HG03175 (cell line): ENCODE data around the gene CARD9.

Experiments
- ATAC-seq: cut with Tn5 transposase; IDR thresholded peaks from one replicate; pipeline ENCODE4 v1.9.1; 2021; ENCODE audit warnings: mild to moderate bottlenecking, moderate library complexity; ENCODE audit not compliant: unreplicated experiment

The CARD9 gene

DNA sequence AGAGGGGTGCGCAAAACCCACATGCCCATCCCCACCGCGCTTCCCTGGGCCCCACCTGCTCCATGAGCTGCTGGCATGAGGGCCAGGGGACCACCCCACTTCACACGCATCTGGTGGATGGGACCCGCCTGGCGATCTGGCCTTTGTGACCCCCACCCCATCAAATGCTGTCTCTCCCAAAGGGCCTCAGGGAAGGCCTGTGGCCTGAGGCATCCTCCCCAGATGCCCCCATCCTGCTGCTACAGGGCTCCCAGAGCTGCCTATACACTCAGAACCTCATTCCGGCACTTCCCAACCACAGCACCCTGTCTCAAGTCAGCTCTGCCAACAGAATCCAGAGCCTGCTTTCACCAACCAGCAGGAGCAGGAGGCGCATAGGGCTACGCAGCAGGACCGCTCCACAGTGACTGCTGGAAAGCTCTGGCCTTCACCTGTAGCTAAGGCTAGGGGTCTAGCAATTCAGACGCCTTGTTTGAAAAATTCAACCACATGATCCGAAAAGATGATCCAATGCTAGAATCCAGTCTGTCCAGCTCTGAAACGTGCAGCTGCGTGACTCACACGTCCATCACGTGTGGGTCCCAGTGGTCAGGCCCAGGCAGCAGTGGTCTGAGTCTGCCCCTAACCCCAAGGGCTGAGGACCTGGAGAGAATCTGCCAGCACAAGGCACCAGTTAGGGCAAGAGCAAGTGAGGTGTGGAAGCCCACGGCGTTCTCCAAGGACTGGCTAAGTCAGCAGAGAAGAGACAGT lies 27.9 kb upstream of the CARD9 start:
- ATAC-seq = no peak

DNA sequence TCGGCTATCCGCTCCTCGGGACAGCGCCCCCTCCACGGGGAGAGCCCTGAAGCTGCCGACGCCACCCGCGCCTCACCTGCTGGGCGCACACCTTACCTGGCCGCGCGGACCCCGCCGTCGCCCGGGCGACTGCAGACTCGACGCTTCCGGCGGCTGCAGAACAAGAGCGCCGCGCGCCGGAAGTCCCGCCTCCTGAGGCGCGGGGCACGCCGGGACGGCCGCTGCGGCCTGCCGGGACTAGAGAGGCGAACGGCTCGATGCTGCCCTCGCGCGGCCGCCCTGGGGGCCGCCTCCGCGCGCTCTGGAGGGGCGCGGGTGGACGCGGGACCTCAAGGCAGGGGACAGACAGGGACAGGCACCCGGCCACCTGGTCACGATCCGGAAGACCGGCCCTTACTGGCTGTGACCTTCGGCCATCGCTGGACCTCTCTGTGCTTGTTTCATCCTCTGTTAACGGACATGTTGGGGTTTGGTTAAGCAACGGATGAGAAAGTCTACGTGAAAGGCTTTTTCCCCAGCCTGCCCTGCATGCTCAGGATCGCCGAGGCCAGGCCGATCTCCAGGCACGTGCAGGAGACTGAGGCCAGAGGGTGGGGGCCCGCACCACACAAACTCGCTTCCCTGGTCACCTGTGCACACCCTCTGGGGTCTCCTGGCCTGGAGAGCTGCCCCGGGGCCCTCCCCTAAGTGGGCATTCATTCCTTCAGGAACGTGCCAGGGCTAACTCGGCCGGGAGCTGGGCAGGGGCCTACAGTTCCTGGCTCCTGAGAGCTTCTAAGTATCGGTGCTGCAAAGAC lies 26.8 kb upstream of the CARD9 start, which contains the start of gene SNAPC4:
SNAPC4 (minus strand) TSS at position 133 of the 797 bp plus-strand sequence. CDS start 1,742 bp downstream, outside the sequence.
- ATAC-seq = peak; percentile 79

DNA sequence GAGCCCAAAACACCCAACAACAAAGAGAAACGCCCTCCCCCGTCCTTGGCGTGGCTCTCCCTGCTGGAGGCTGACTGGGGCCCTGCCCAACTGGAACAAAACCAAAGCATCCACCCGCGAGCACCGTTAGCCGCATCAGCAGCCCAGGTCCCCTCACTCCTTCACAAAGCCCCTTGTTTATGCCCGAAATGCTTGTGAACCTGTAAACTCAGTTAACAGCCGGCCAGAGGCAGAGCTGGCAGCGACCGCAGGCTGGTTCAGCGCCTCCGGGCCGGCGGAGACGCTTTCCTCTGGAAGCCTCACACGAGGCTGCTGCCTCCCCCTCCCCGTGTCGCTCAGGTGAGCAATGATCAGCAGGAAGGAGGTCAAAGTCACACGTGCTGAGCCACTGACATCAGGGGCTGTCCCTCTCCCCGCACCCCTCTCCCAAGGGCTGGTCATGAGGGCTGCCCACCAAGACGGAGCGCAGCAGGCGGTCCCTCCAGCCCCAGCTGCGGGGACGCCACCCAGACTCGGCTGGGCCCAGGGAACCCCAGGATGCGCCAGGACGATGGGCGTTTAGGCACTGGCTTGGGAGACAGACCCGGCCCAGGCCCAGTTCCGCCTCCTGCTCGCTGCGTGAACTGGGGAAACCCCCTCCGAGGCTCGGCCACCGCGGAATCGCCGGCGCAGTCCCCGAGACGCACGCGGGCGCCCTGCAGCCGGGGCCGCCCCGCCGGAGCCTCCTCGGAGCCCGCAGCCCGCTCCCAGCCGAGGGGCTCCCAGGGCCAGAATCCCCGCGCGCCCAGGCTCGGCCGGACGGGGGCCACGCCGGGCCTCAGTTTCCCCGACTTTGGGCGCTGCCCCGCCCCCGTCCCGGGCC lies 25.9 kb upstream of the CARD9 start:
- ATAC-seq = no peak

DNA sequence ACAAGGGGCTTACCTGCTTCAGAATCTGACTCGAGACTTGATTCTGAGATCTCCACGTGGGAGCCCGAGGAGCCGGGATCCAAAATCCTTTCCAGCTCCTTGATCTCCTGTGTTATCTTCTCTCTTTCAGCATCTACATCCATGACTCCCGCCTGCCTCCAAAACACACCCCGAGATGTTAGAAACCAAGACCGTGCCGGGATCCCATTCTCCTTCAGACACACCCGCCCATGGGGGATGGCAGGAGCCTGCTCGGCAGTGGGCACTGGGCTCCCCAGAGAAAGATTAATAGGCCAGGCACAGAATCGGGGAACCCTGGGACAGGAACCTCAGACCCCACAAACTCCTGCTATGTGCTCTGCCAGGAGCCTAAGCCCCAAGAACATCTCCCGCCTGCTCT lies 24.8 kb upstream of the CARD9 start:
- no peak for ATAC-seq

DNA sequence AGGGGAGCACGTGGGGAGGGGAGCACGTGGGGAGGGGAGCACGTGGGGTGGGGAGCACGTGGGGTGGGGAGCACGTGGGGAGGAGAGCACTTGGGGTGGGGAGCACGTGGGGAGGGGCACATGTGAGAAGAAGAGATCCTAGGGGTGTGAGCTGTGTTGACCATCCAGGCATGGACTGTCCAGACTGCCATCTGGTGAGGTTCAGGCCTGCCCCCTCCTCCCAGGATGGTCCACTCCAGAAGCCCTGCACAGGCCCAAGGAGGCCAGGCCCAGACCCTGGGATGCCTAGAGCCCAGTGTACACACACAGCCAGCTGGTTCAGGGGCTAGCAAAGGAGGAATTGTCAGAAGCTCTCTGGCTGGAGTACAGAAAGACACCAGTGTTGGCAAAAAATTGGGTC lies 24.2 kb upstream of the CARD9 start:
- ATAC-seq = no peak

DNA sequence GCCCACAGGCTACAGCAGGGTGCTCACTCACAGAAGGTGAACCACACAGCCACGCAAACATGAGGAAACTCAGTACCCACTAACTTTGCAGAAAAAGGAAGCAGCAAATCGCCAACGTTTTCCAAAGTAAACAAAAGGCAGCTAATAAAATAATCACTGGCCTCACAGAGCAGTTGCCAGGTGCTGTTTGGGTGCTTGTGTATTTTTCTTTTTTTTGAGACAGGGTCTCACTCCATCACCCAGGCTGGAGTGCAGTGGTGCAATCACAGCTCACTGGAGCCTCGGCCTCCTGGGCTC lies 22.7 kb upstream of the CARD9 start:
- no peak for ATAC-seq

DNA sequence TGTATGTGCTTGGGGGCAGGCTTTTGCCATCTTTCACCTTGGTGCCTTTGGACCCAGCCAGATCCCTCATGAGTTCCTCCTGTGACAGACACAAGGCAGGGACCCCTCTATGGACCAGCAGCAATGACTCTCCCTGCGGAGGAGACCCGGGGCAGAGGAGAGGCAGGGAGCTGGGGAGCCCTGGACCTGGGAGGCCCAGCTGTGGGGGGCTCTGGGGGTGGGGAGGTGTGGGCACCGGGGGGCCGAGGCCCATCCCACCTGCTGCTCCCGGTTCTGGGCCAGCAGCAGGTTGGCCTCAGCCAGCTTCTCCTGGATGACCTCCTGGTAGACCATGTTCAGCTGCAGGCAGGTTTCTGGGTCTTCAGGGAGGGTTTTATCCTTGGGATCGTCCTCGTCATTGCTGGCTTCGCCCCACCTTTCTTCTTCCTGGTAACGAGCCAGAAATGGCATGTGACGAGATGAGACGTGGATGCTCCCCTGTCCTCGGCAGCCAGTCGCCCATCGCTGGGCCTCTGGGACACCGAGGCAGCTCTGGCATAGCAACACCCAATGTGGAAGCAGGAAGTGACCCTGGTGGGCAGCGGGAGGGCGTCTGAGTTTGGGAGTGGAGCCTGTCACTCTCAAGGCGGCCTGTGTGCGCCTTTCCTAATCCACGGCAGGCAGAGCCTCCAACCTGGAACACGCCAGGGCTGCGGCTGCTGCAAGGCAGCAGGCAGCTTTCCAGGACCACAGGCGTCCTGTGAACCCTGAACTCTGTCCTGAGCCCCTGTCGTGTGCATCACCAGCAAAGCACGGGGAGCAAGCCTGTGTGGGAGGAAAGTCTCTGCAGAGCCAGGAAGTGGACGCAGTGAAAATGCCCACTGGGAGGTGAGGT lies 22.1 kb upstream of the CARD9 start:
- ATAC-seq = no peak

DNA sequence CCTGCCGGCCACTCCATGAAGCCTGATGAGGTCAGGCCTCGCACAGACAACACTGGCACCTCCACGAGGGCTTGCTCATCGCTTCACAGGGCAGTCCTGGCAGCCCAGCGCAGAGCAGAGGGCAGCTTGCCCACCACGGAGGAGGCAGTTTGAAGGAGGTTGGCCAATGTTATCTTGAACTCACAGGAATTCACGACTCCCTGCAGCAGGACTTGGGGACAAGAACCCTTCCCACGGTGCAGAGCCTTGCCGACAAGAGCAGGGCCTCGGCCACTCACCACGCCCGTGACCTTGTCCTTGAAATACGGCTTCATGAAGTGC lies 21.5 kb upstream of the CARD9 start:
- ATAC-seq = no peak

DNA sequence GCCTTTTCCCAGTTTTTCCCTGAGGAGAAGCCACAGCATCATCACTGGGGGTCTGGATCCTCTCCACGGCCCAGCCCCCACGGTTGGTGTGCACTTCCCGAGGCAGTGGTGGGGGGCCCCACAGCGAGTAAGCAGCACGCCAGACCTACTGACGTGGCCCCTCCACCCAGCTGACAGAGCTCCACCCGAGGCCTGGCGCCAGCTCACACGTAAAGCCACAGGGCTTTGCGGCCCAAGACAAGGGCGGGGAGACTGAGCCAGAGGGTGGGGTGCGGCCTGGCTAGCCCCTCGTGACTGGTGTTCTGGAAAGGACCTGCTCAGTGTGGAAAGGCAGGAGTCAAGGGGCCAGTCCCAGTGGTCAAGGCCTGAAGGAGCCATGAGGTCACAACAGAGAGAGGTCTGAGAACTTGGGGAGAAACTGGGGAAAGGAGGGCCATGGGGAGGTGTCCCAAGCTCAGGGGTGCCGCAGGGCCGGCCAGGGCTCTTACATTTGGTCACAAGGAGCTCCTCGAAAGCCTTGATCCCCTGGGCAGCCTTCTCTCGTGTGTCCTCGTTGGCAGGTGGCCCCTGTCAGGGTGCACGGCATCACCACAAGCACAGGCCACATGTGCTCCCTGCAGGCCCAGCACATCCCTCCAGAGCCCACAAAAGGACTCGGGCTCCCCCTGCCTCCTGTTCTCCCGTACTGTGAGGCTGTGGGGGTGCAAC lies 21.0 kb upstream of the CARD9 start:
- no peak for ATAC-seq

DNA sequence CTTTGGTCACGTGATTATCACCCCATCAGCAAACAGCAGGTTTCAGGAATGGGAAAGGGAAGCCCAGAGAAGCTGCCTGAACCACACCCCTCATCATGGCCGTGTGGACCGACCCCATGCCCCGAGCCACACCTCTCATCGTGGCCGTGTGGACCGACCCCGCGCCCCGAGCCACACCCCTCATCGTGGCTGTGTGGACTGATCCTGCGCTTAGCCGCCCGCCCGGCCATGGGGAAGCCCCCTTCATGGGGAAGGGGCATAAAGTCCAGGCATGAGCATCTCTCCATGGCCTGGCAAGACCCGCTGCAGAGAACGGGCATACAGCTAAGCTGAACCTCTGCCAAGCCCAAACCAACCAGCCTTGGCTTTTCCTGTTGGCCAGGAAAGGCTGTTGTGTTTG lies 20.1 kb upstream of the CARD9 start:
- ATAC-seq = no peak

DNA sequence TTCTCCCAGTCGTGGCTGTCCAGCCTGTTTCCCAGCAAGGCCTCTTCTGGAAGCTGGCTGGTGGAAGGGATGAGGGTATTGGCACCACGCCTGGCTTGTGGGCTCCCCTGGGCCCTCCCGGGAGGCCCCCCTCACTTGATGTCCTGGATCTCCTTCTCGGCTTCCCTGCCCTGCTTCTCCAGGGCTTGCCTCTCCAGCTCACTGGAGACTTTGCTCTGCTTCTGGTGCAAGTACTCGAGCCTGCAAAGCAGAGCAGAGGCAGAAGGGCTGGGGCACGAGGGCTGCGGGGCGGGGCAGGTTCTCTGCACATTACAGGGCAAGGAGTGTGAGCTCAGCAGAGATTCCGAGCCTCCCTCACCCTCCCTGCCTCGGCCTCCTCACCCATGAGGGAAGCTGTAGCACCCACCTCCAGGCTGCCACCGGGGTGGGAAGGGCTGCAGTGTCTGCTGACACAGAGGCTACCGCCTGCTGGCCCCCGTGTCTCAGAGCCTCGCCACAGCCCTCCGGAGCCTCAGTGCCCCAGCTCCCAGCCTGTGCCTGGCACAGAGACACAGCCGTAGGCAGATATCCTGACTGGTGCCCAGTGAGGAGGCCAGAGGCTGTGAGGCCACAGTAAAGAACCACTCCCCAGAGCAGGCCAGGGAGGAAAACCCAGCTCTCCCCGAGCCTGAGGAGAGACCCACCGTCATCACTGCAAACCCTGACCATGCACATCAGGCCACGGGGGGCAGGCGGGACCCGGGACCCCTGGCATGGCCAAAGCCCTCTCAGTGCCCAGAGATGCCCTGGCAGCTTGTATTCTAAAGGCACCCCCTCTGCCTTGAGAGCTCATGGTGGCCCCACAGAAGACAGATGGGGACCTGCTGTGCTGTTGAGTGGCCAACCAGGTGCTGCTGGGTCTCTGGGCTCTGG lies 19.3 kb upstream of the CARD9 start:
- no peak for ATAC-seq

DNA sequence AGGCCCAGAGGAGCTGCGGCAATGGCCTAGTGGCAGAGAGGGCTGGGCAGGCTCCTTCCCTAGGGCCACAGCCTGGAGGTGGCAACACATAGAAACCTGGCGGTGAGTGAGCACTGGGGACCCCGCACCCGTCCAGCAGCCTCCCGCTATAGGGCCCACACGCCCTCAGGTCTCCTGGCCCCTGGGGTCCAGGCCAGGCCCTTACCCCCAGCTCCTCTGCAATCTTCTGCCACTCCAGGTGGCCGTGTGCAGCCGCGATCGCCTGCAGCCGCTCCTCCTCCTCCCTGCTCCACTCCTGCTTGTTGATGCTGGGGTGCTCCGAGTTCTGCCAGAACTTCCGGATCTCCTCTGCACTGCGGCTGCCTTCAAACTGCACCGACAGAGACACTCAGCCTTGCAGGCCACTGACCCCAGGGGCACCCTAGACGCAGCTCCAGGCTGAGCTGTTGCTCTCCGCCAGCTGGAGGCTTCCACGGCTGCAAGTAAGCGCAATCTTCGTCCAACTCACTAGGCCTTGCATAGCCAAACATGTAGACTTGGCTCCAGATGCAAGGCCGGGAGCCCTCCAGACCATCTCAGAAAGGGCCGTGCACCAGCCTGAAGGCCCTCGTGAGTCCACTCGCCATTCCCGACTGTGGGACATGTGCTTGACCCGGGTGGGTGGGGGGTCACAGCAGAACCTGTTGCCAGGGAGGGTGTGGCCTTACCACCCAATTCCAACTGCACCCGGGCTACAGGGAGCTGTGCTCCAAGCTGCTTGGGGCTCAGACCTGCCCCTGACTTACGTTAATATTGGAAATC lies 18.5 kb upstream of the CARD9 start:
- no peak for ATAC-seq

DNA sequence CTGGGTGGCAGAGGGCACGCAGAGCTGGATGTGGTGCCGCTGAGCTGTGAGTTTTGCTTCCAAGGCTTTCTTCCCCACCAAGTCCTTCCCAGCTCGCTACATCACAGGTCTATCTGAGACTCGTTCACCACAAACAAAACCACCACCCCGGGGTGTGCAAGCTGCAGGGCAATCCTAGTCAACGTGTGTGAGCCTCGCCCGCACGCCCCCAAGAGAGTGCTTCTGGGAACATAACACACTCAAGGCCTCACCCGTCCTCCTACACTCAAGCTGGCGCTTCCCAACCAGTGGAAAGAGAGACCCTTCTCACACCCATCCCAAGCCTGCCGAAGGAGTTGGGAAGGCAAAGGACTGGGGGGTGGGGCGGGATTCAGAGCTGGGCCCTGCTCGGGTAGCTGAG lies 15.9 kb upstream of the CARD9 start:
- ATAC-seq = no peak

DNA sequence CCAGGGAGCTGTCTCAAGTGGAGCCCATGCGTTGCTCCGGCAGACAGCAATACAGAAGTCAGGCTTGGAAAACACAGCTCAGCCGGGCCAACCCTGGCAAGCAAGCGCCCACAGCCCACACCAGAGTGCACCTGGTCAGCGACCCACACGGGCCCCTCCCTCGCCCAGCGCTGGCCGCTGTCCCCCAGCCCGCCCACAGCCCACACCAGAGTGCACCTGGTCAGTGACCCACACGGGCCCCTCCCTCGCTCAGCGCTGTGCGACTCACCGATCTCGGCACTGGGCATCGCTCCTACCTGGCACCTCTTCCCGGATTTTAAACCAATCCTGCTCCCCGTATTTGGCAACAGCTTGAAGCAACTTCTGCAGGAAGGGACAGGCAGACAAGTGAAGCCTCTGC lies 13.7 kb upstream of the CARD9 start:
- no peak for ATAC-seq

DNA sequence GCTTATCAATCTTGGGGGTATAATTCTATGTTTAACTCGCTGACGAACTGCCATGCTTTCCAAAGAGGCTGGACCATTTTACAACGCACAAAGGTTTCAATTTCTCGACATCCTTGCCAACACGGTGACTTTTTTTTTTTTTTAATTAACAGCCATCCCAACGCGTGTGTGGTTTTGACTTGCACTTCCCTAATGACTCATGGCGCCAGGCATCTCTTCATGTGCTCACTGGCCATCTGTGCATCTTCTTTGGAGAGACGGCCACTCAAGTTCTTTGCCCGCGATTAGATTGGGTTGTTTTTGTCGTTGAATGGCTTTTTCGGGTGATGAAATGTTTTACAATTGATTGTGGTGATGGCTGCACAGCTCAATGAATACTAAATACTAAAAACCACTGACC lies 12.5 kb upstream of the CARD9 start:
- ATAC-seq = no peak

DNA sequence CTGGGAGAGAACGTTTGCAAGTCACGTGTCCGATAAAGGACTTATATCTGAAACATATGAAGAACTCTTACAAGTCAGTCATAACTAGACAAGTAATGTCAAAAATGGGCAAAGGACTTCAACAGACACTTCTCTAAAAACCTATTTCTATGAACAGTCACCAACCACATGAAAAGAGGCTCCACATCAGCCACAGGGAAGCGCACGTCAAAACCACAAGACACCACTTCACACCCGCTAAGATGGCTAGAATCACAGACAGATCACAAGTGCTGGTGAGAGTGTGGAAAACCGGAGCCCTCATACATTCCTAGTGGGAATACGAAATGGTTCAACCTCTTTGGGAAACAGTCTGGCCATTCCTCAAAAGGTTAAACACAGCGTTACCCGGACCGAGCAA lies 11.5 kb upstream of the CARD9 start:
- ATAC-seq = no peak

DNA sequence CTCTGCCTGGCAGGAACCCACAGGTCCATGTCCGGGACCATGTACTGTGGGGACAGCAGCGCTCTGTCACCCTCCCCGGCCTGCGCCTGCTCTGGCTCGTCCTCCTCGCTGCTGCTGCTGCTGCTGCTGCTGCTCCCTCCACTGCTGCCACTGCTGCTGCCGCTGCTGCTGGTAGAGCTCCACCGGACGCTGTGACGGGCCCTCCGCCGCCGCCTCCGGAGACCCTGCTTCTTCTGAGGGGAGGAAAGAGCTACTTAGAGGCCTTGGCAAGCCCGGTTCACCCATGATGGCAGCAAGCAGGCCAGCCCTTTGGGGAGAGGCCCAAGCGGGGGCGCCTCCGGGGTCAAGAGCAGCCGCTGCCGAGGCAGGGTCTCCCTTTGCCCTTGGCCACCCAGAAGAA lies 10.0 kb upstream of the CARD9 start:
- ATAC-seq = no peak

DNA sequence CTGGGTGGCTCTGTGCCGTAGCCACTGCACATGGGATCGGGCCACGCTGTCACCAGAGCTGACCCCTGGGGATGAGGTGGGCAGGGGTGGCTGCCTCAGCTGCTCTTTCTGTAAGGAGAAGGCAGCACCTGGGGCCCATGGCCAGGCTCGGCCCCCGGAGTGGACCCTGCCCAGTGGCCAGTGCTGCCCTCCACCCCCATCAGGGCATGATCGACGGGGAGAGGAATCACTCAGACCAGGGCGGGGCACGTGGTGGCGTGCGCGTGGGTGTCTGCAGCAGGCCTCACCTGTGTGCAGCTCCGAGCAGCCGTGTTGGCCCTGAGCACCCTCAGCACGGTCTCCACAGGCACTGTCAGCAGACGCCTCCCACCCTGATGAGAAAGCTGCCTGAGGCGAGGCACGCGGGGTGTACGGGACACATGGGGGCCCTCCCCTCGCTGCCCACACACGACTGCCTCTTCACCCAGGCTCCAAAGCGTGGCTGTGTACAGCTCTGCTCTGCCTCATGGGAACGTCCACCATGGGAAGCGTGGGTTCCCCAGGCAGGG lies 8.6 kb upstream of the CARD9 start:
- ATAC-seq = no peak
